Fibroblast of lung (primary cell): ENCODE results near the gene TRAT1.

Experiments
- EZH2 ChIP-seq: IDR thresholded peaks from 2 replicates; pipeline ENCODE4 v1.5.1; 2012; ENCODE audit warnings: low read length, control low read depth, mild to moderate bottlenecking; ENCODE audit errors: missing control alignments
- TF ChIP-seq, protein P1 (sequence below), 2 donors: IDR thresholded peaks in 1 of 2; conservative IDR thresholded peaks in 1 of 2; 1 replicate in 1 of 2; 2 replicates in 1 of 2; pipeline ENCODE4 v1.5.1; 2011 to 2012; ENCODE audit warnings: low read length in 2 of 2, control low read depth in 1 of 2, inconsistent platforms in 1 of 2, low read depth in 1 of 2, mild to moderate bottlenecking in 1 of 2

- TF ChIP-seq, protein P1, sequence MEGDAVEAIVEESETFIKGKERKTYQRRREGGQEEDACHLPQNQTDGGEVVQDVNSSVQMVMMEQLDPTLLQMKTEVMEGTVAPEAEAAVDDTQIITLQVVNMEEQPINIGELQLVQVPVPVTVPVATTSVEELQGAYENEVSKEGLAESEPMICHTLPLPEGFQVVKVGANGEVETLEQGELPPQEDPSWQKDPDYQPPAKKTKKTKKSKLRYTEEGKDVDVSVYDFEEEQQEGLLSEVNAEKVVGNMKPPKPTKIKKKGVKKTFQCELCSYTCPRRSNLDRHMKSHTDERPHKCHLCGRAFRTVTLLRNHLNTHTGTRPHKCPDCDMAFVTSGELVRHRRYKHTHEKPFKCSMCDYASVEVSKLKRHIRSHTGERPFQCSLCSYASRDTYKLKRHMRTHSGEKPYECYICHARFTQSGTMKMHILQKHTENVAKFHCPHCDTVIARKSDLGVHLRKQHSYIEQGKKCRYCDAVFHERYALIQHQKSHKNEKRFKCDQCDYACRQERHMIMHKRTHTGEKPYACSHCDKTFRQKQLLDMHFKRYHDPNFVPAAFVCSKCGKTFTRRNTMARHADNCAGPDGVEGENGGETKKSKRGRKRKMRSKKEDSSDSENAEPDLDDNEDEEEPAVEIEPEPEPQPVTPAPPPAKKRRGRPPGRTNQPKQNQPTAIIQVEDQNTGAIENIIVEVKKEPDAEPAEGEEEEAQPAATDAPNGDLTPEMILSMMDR (conservative IDR thresholded peaks at IDR 0.05 in 1 of 2, IDR thresholded peaks at IDR 0.05 in 1 of 2; ENCODE audit: low read depth in 1 of 2, low read length in 2 of 2), result no peak
- TF ChIP-seq EZH2, result no peak
These were observed 76.9 kb downstream of the TRAT1 start for GRCh38 chr3:108899530-108899929.
